ENCODE results near the gene SNX32.
A peak's percentile ranks its signal among the peaks of the same experiment; 100 is the strongest.

Gene SNX32

GRCh38 chr11:65900125-65900898, 66.5 kb downstream of the SNX32 start, which contains the start of gene FOSL1 (continued):
- TF ChIP-seq ZNF280C (tag by site-specific recombination; IDR thresholded peaks at IDR 0.05) (no peak), ZNF140 (tag by site-specific recombination; IDR thresholded peaks at IDR 0.05) (no peak), ZNF239 (tag by site-specific recombination; IDR thresholded peaks at IDR 0.05) (no peak), ZNF692 (tag by site-specific recombination; IDR thresholded peaks at IDR 0.05) (peak; percentile 91), ZBTB44 (tag by site-specific recombination; IDR thresholded peaks at IDR 0.05) (0 out of 2 replicates have a peak, but pooled peaks have one; percentile 21), SP2 (tag by site-specific recombination; IDR thresholded peaks at IDR 0.05) (peak; percentile 88), ZNF37A (tag by site-specific recombination; IDR thresholded peaks at IDR 0.05) (0 out of 2 replicates have a peak, but pooled peaks have one; percentile 8), ZEB2 (tag by site-specific recombination; IDR thresholded peaks at IDR 0.05) (peak; percentile 65; the same call in 1 of the 2 replicates), ZNF645 (tag by site-specific recombination; IDR thresholded peaks at IDR 0.05) (no peak), CTCF (tag by site-specific recombination; IDR thresholded peaks at IDR 0.05) (no peak), ZNF488 (tag by site-specific recombination; IDR thresholded peaks at IDR 0.05) (no peak), PRDM6 (tag by site-specific recombination; IDR thresholded peaks at IDR 0.05) (no peak), KLF9 (tag by site-specific recombination; IDR thresholded peaks at IDR 0.05; ENCODE audit: low read depth) (peak; percentile 80), ZNF341 (tag by site-specific recombination; IDR thresholded peaks at IDR 0.05; ENCODE audit: low read depth) (peak; percentile 26; the same call in 1 of the 2 replicates), SCRT1 (tag by site-specific recombination; IDR thresholded peaks at IDR 0.05; ENCODE audit: borderline replicate concordance) (no peak), ZFP69B (tag by site-specific recombination; IDR thresholded peaks at IDR 0.05) (peak; percentile 89), ZBTB17 (tag by site-specific recombination; IDR thresholded peaks at IDR 0.05) (peak; percentile 90), ZNF433 (tag by site-specific recombination; IDR thresholded peaks at IDR 0.05; ENCODE audit: low read depth) (no peak), ZNF704 (tag by site-specific recombination; IDR thresholded peaks at IDR 0.05) (no peak), ZNF391 (tag by site-specific recombination; IDR thresholded peaks at IDR 0.05; ENCODE audit: borderline replicate concordance, low read depth) (no peak), ZBTB26 (tag by site-specific recombination; optimal IDR thresholded peaks at IDR 0.05) (peak; percentile 72), PATZ1 (tag by site-specific recombination; IDR thresholded peaks at IDR 0.05) (peak; percentile 81)

Measured in HEK293 (cell line).